Keratinocyte (primary cell): ENCODE measurements around the gene GSAP. TPM values are rescaled to one million over a fixed set of nuclear protein-coding genes. Genes with fewer than 3 reads are reported as not detected.

ENCODE experiments used
- DNase-seq: peaks from one replicate; pipeline ENCODE4 v3.0.0-alpha.2; 2011; ENCODE audit warnings: low read depth, missing footprints, low spot score
- FAIRE-seq: peaks from 2 replicates; lab custom pipeline; 2011; peaks lifted over from hg19 to GRCh38; lab: Jason Lieb, UNC
- H2AFZ ChIP-seq: 2 replicates; pipeline ENCODE4 v1.6.0; 2012; ENCODE audit warnings: low read length, control low read depth, inconsistent platforms; ENCODE audit not compliant: control insufficient read depth
- H3K27ac ChIP-seq: 2 replicates; pipeline ENCODE4 v1.5.1; 2011; ENCODE audit warnings: low read length; ENCODE audit not compliant: control insufficient read depth, insufficient read depth
- H3K27me3 ChIP-seq: 3 replicates; pipeline ENCODE4 v1.6.0; 2011; ENCODE audit warnings: low read length; ENCODE audit not compliant: control insufficient read depth, insufficient read depth; ENCODE audit errors: extremely low read depth
- H3K36me3 ChIP-seq, 2 experiments: 2 replicates in 1 of 2; 3 replicates in 1 of 2; pipeline ENCODE4 v1.5.1; 2011; ENCODE audit warnings: low read length in 2 of 2, mild to moderate bottlenecking in 1 of 2; ENCODE audit not compliant: control insufficient read depth in 2 of 2, insufficient read depth in 2 of 2; ENCODE audit errors: extremely low read depth in 1 of 2
- H3K4me1 ChIP-seq: 3 replicates; pipeline ENCODE4 v1.5.1; 2011; ENCODE audit warnings: low read length; ENCODE audit not compliant: control insufficient read depth, insufficient read depth; ENCODE audit errors: extremely low read depth
- H3K4me2 ChIP-seq: 3 replicates; pipeline ENCODE4 v1.6.0; 2011; ENCODE audit warnings: low read depth, low read length; ENCODE audit not compliant: control insufficient read depth, insufficient read depth; ENCODE audit errors: extremely low read depth
- H3K4me3 ChIP-seq, 3 experiments: fragments of 200-600 bp in 1 of 3; sonication (generic) in 1 of 3; 2 replicates in 2 of 3; 3 replicates in 1 of 3; pipeline ENCODE4 v1.5.1; 2011 to 2016; ENCODE audit warnings: low read length in 3 of 3, mild to moderate bottlenecking in 3 of 3, control low read depth in 2 of 3, inconsistent platforms in 1 of 3, low read depth in 1 of 3, mixed read lengths in 1 of 3, mixed run types in 1 of 3, moderate library complexity in 1 of 3; ENCODE audit not compliant: control insufficient read depth in 2 of 3, insufficient read depth in 2 of 3; ENCODE audit errors: extremely low read depth in 1 of 3
- H3K79me2 ChIP-seq: 2 replicates; pipeline ENCODE4 v1.6.0; 2012; ENCODE audit warnings: low read length; ENCODE audit not compliant: control insufficient read depth, insufficient read depth
- H3K9ac ChIP-seq: 3 replicates; pipeline ENCODE4 v1.6.0; 2011; ENCODE audit warnings: low read length; ENCODE audit not compliant: control insufficient read depth, insufficient read depth; ENCODE audit errors: extremely low read depth
- H3K9me1 ChIP-seq: 3 replicates; pipeline ENCODE4 v1.6.0; 2011; ENCODE audit warnings: low read length; ENCODE audit not compliant: control insufficient read depth, insufficient read depth; ENCODE audit errors: extremely low read depth
- H3K9me3 ChIP-seq: 2 replicates; pipeline ENCODE4 v1.5.1; 2012; ENCODE audit warnings: low read depth, low read length; ENCODE audit not compliant: control insufficient read depth
- H4K20me1 ChIP-seq: 3 replicates; pipeline ENCODE4 v1.6.0; 2011; ENCODE audit warnings: low read length; ENCODE audit not compliant: control insufficient read depth, insufficient read depth; ENCODE audit errors: extremely low read depth
- EZH2 ChIP-seq: IDR thresholded peaks from one replicate; pipeline ENCODE4 v1.6.1; 2012; ENCODE audit warnings: inconsistent platforms, mild to moderate bottlenecking, low read length, moderate library complexity
- dilution Hi-C: fragments of 300-500 bp; cut with MboI; formaldehyde crosslinking; loops from one replicate; pipeline ENCODE4 v1.7.0; 2020; ENCODE audit warnings: low sequenced_read_pairs; ENCODE audit not compliant: extremely low pct_ligation_motif_present
- polyA plus RNA-seq, 5 experiments: library from polyadenylated mRNA; depleted of rRNA in 3 of 5; stranded (reverse) in 3 of 5; stranded (forward) in 1 of 5; unstranded in 1 of 5; fragments of >200 nt; gene quantifications; 1 replicate in 1 of 5; 2 replicates in 3 of 5; 3 replicates in 1 of 5; pipeline versions ENCODE4 v1.2.1 to v1.2.3, GENCODE V29; 2011 to 2012; ENCODE audit warnings: missing spikeins in 2 of 5, low read depth in 1 of 5, low replicate concordance in 1 of 5
- TF ChIP-seq, protein P1 (sequence below), 3 experiments: IDR thresholded peaks in 1 of 3; conservative IDR thresholded peaks in 1 of 3; optimal IDR thresholded peaks in 1 of 3; 2 replicates in 2 of 3; 3 replicates in 1 of 3; pipeline versions ENCODE3 to v1.5.1; 2011; ENCODE audit warnings: low read length in 3 of 3, mild to moderate bottlenecking in 3 of 3, moderate library complexity in 2 of 3, control low read depth in 1 of 3, inconsistent platforms in 1 of 3; ENCODE audit not compliant: insufficient read depth in 2 of 3; ENCODE audit errors: extremely low read depth in 1 of 3

Gene GSAP
- polyA plus RNA-seq, 1 donor (not counting 4 experiments of a cell fraction or from before 2014, with no cell fraction given): 5.4 TPM

DNA sequence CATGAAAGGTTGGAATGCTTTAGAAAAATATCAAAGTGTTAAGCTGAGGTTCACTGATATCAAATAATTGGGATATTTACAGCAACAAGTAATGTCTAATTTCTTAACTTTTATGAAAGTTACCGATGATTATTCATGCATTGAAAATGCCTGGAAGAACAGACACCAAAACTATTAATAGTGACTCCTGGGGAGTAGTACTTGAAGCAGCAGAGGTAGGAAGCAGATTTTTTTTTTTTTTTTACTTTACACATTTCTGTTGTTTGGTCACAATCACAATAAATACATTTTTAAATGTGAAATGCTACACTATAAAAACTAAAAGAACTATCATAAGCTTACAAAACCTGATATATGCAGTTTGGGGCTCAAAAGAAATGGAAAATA, 146.1 kb downstream of the GSAP start:
- Histone ChIP-seq H3K27ac (no peak overlapping the region), H3K4me2 (no peak overlapping the region), H4K20me1 (no peaks in the 10 kb centered on the region), H2AFZ (no peak overlapping the region), H3K27me3 (no peaks in the 10 kb centered on the region), H3K9ac (no peak overlapping the region), H3K9me1 (no peaks in the 10 kb centered on the region), H3K4me3 (no peak overlapping the region), H3K36me3 (no peaks in the 10 kb centered on the region), H3K79me2 (no peaks in the 10 kb centered on the region), H3K9me3 (no peaks in the 10 kb centered on the region), H3K4me1 (no peaks in the 10 kb centered on the region)
- TF ChIP-seq, protein P1, sequence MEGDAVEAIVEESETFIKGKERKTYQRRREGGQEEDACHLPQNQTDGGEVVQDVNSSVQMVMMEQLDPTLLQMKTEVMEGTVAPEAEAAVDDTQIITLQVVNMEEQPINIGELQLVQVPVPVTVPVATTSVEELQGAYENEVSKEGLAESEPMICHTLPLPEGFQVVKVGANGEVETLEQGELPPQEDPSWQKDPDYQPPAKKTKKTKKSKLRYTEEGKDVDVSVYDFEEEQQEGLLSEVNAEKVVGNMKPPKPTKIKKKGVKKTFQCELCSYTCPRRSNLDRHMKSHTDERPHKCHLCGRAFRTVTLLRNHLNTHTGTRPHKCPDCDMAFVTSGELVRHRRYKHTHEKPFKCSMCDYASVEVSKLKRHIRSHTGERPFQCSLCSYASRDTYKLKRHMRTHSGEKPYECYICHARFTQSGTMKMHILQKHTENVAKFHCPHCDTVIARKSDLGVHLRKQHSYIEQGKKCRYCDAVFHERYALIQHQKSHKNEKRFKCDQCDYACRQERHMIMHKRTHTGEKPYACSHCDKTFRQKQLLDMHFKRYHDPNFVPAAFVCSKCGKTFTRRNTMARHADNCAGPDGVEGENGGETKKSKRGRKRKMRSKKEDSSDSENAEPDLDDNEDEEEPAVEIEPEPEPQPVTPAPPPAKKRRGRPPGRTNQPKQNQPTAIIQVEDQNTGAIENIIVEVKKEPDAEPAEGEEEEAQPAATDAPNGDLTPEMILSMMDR (optimal IDR thresholded peaks at IDR 0.05 in 1 of 3, IDR thresholded peaks at IDR 0.05 in 1 of 3, conservative IDR thresholded peaks at IDR 0.05 in 1 of 3; ENCODE audit: extremely low read depth in 1 of 3, insufficient read depth in 2 of 3, low read length in 3 of 3): no peak
- no peak for TF ChIP-seq EZH2
- dilution Hi-C loops: no loop called here
- no peak for DNase-seq
- FAIRE-seq: no peak

- dilution Hi-C loops: no loop called here
- Histone ChIP-seq H3K4me3 (no peak overlapping the region), H3K79me2 (no peaks in the 10 kb centered on the region), H3K9ac (no peak overlapping the region), H2AFZ (no peak overlapping the region), H3K4me2 (no peak overlapping the region), H3K4me1 (no peaks in the 10 kb centered on the region), H3K27ac (no peak overlapping the region), H3K9me1 (no peaks in the 10 kb centered on the region), H3K9me3 (no peaks in the 10 kb centered on the region), H3K27me3 (no peaks in the 10 kb centered on the region), H4K20me1 (no peaks in the 10 kb centered on the region), H3K36me3 (no peaks in the 10 kb centered on the region)
- FAIRE-seq (no peak), DNase-seq (no peak)
- no peak for TF ChIP-seq EZH2
- TF ChIP-seq, protein P1 (optimal IDR thresholded peaks at IDR 0.05 in 1 of 3, IDR thresholded peaks at IDR 0.05 in 1 of 3, conservative IDR thresholded peaks at IDR 0.05 in 1 of 3; ENCODE audit: extremely low read depth in 1 of 3, insufficient read depth in 2 of 3, low read length in 3 of 3): no peak
These were observed 146.6 kb downstream of the GSAP start for GRCh38 chr7:77269360-77270093.
